Endometrial microvascular endothelial cells (primary cell): ENCODE measurements around the gene EYS. TPM values are rescaled to one million over a fixed set of nuclear protein-coding genes. Genes with fewer than 3 reads are reported as not detected.

Experiments
- in situ Hi-C: cut with HindIII; loops from 2 replicates; pipeline ENCODE4 v1.10.0; 2017; ENCODE audit warnings: low sequenced_read_pairs, low pct_unique_long_range_greater_than_20kb; ENCODE audit errors: inconsistent ontology term
- total RNA-seq: library from RNA; depleted of rRNA; stranded (reverse); fragments of >200 nt; gene quantifications from one replicate; pipeline ENCODE4 v1.2.3, GENCODE V29; 2015; ENCODE audit errors: inconsistent ontology term

Gene EYS
- total RNA-seq, 1 donor from 2014 or later = not detected

GRCh38 chr6:64121011-64121565 is 1585.9 kb downstream of the EYS start:
- in situ Hi-C loops = no loop called here

- in situ Hi-C loops = no loop called here
Observed at GRCh38 chr6:64113704-64114103, 1593.3 kb downstream of the EYS start.

- in situ Hi-C loops = no loop called here
Observed at GRCh38 chr6:64104051-64104450, 1603.0 kb downstream of the EYS start.

- in situ Hi-C loops = no loop called here
Observed at GRCh38 chr6:64103480-64103879, 1603.5 kb downstream of the EYS start.

GRCh38 chr6:64100702-64101303 is 1606.2 kb downstream of the EYS start:
- in situ Hi-C loops = no loop called here

DNA sequence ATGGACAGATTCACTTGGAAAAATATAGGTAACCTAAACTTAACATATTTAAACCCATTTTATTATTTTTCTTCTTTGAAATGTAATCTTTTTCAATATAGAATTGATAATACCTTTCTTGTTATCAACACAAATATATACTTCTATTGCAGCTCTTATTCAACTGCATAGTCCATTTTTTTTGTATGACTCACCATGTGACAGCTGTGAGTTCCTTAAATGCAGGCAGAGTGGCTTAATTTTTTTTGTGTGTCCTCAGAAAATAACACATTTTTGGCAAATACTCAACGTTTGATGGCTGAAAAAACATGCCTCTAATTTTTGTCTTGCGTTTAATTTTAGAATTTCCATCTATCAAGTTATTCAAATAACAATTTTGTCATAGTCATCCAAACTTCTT is 1616.7 kb downstream of the EYS start:
- in situ Hi-C loops = no loop called here

DNA sequence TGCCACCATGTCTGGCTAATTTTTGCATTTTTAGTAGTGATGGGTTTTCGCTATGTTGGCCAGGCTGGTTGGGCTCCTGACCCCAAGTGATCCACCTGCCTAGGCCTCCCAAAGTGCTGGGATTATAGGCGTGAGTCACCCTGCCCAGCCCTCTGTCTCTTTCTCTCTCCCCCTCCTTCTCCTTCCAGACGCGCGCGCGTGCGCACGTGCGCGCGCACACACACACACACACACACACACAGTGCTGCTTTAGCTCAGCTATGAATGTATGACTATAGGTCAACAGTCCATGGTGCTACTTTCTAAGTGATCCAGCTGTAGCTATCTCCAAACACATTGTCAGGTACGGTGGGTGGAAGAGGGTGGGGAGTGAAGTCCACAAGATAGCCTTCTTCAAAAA is 1621.9 kb downstream of the EYS start:
- in situ Hi-C loops = no loop called here

DNA sequence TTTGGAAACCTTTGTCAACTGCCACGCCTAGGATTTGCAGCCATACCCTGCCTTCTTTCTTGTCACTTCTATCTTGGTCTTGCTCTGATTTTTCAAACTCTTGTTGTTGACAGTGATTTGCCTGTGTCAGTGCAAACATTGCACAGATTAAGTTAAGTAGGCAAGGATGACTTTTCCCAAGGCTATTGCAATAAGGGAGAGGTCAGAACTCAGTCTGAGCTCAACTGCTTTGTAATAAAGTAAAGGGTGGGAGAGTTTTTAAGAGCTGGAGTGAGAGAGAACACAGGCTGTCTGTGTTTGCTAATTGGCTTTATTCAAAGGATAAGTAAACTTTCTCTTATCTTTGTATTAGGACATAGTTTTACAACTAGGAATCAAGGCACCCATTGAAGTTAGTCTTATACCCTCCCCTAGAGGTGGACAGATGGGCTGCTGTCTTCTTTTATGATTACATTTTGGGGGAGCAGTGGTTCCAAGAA is 1622.8 kb downstream of the EYS start:
- in situ Hi-C loops = no loop called here

DNA sequence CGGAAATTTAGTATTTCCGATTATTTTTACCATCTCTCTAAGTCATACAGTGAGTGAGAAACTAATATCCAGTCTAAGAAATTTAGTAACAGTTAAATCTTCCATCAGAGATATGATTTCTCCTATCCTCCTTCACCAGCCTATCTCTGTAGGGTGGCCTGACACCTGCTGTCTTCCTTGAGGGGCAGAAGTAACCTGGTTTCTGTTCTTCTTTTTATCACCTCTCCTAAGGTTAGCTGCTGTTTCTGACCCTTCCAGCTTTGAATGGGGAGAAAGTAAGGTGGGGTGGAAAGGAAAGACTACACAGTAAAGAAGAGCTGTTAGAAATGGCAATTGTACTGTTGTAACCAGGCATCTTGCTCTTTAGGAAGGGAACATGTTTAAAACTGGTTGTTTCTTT is 1623.8 kb downstream of the EYS start:
- in situ Hi-C loops = no loop called here

GRCh38 chr6:64081453-64081852 is 1625.6 kb downstream of the EYS start:
- in situ Hi-C loops = no loop called here

- in situ Hi-C loops = no loop called here
Observed at GRCh38 chr6:64074981-64075380, 1632.0 kb downstream of the EYS start.

GRCh38 chr6:64072686-64073085 is 1634.3 kb downstream of the EYS start:
- in situ Hi-C loops = no loop called here

DNA sequence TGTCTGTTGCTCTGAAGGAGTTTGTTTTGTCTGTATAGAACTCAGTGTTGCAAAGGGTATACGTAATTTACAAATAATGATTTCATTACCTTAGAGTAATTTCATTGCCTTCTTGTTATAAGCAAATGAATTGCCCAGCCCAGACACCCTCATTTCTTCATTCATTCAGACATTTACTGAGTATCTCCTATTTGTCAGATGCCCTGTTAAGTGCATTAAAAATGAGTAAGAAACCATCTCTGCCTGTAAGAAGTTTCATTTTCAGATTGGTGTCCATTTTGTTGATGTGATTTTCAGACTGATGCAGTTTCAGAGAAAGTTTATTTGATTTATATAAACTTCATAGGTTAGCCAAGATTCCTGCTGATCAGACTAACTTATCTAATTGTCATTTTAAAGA is 1642.1 kb downstream of the EYS start:
- in situ Hi-C loops = no loop called here

- in situ Hi-C loops = no loop called here
Observed at GRCh38 chr6:64062960-64063683, 1643.9 kb downstream of the EYS start.

- in situ Hi-C loops = no loop called here
Observed at GRCh38 chr6:64054861-64055260, 1652.2 kb downstream of the EYS start.

DNA sequence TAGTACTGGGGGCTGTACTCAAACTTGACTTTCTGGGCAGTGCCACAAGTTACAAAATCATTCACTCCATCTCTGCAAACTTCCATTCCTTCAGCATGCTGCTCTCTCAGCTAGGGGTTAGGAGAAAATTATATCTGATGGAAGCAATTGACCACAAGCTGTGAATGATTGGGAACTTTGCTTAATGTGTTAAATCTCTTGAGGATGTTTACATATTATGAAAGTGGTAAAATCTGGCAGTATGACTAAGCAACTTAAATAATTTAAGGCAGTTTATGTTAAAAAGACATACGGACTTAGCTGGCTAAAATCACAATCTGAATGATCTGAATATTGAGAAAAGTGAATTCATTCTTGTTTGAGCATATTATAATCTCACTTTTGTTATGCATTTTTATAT is 1656.4 kb downstream of the EYS start:
- in situ Hi-C loops = no loop called here

- in situ Hi-C loops = no loop called here
Observed at GRCh38 chr6:64049736-64050135, 1657.3 kb downstream of the EYS start.

GRCh38 chr6:64046746-64047208 is 1660.2 kb downstream of the EYS start:
- in situ Hi-C loops = no loop called here

DNA sequence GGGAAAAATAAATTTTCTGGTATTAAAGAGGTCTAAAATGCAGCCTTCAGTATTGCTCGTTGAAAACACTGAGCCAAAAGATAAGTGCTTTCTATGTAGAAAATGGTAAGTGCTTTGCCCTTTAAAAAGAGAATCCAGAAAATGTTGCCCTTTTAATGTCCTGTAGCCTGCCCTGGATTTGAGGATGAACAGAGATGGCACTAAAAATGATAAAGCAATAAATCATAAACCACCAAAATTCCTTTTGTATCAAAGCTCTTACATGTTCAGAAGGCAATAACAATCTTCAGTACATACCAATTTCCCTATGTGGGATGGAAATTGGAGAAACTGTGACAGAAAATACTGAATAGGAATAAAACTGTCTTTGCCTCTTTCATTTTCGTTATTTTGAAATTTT is 1665.7 kb downstream of the EYS start:
- in situ Hi-C loops = no loop called here

DNA sequence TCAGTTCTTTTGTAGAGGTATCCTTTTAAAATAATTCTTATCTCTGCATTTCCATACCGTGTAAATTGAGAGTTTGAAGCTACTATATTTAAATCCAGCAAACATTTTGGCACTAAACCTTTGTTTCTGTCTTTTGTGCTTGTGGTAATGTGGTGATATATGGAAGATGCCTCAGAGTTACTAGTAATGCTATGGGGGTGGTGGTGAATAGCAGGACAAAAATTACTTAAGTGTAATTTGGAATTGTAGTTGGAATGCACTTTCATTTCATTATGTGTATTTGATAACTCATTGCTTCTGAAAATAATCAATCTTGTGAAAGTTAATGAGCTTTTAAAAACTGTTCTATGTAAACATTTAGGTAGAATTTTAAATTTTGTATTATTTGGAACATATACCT is 1666.9 kb downstream of the EYS start:
- in situ Hi-C loops = no loop called here
